ENCODE data around the gene CLEC2D.

Gene CLEC2D

GRCh38 chr12:9634969-9635754, 34.4 kb upstream of the CLEC2D start:
- Histone ChIP-seq H3K4me3 (ENCODE audit: low read depth, low read length) (no peak overlapping the region), H3K27me3 (no peaks in the 10 kb centered on the region), H3K9me3 (no peaks in the 10 kb centered on the region), H3K4me1 (no peaks in the 10 kb centered on the region), H3K36me3 (no peaks in the 10 kb centered on the region)
- DNase-seq, result no peak
- TF ChIP-seq CTCF (IDR thresholded peaks at IDR 0.05; ENCODE audit: low read depth, low read length), result no peak

DNA sequence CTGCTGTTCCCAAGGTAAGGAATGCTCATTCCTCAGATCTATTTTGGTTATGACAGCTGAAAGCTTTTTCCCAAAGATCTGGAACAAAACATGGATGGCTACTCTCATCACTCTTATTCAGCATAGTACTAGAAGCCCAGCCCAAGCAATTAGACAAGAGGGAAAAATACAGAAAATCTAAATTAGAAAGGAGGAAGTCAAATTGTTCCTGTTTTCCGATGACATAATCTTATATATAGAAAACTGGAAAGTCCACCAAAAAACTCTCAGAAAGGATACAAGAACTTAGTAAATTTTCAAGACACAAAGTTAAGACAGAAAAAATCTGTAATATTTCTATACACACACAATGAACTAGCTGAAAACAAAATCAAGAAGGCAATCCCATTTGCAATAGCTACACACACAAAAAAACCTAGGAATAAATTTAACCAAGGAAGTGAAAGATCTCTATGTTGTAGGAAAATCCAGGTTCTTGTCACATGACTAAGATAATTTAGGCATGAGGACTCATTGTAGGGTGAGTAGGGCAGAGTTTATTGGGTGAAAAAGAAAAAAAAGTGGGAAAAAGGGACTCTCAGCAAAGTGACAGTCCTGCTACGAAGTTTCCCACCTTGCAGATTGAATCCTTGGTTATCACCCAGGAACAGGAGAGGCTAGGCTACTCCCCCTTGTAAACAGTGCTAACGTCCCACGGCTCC, 33.2 kb upstream of the CLEC2D start:
- no peaks in the 10 kb centered on the region for H3K27me3 ChIP-seq
- H3K36me3 ChIP-seq, result no peaks in the 10 kb centered on the region
- TF ChIP-seq CTCF (IDR thresholded peaks at IDR 0.05; ENCODE audit: low read depth, low read length), result no peak

GRCh38 chr12:9636851-9637206, 32.7 kb upstream of the CLEC2D start:
- peak; percentile 53 for TF ChIP-seq CTCF (IDR thresholded peaks at IDR 0.05; ENCODE audit: low read depth, low read length)
- Histone ChIP-seq H3K27me3 (no peaks in the 10 kb centered on the region), H3K9me3 (no peaks in the 10 kb centered on the region), H3K36me3 (no peaks in the 10 kb centered on the region), H3K4me3 (ENCODE audit: low read depth, low read length) (no peak overlapping the region), H3K4me1 (no peaks in the 10 kb centered on the region)
- peak; percentile 37 for DNase-seq

More for the DNA sequence above, 33.2 kb upstream of the CLEC2D start:
- Histone ChIP-seq H3K9me3 (no peaks in the 10 kb centered on the region), H3K4me3 (ENCODE audit: low read depth, low read length) (no peak overlapping the region), H3K4me1 (no peaks in the 10 kb centered on the region)
- DNase-seq, result no peak

DNA sequence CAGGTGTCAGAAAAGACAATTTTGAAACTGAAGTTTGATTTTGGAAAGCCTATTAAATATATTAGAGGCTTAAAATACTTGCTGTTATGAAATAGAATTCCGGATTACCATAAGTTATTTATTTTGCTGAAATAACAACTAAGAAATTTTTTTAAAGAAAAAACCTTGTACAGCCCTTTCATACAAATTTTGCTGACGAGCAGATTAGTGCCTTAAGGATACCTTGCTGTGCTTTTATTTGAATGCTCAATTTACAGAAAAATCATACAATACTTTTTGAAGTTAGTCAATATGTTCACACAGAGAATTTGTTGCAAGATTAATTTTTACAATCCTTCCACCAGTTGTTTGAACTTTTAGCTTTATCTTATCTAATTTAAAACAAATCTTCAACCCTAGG, 29.5 kb upstream of the CLEC2D start:
- H3K36me3 ChIP-seq, result no peaks in the 10 kb centered on the region
- no peaks in the 10 kb centered on the region for H3K27me3 ChIP-seq
- H3K4me3 ChIP-seq (ENCODE audit: low read depth, low read length), result no peak overlapping the region
- DNase-seq, result no peak
- H3K4me1 ChIP-seq, result no peaks in the 10 kb centered on the region
- no peak for TF ChIP-seq CTCF (IDR thresholded peaks at IDR 0.05; ENCODE audit: low read depth, low read length)
- H3K9me3 ChIP-seq, result no peaks in the 10 kb centered on the region

GRCh38 chr12:9642606-9643265, 26.8 kb upstream of the CLEC2D start:
- H3K4me1 ChIP-seq, result no peaks in the 10 kb centered on the region

More at GRCh38 chr12:9642606-9643265, 26.8 kb upstream of the CLEC2D start:
- DNase-seq, result no peak
- Histone ChIP-seq H3K4me3 (ENCODE audit: low read depth, low read length) (no peak overlapping the region), H3K36me3 (no peaks in the 10 kb centered on the region), H3K27me3 (no peaks in the 10 kb centered on the region), H3K9me3 (no peaks in the 10 kb centered on the region)
- no peak for TF ChIP-seq CTCF (IDR thresholded peaks at IDR 0.05; ENCODE audit: low read depth, low read length)

Data from BE2C (cell line).